Superior temporal gyrus (tissue), 1 donor: Measurements from ENCODE around the gene MVB12B.
"Not testable (repeated sequence)": the region's sequence is repeated elsewhere in the genome, so short reads cannot be mapped to it uniquely, and the experiment has no call there.

Source experiments
- DNase-seq: peaks from one replicate; pipeline ENCODE4 v3.0.0-alpha.2; 2016; ENCODE audit errors: extremely low spot score

The MVB12B gene

DNA sequence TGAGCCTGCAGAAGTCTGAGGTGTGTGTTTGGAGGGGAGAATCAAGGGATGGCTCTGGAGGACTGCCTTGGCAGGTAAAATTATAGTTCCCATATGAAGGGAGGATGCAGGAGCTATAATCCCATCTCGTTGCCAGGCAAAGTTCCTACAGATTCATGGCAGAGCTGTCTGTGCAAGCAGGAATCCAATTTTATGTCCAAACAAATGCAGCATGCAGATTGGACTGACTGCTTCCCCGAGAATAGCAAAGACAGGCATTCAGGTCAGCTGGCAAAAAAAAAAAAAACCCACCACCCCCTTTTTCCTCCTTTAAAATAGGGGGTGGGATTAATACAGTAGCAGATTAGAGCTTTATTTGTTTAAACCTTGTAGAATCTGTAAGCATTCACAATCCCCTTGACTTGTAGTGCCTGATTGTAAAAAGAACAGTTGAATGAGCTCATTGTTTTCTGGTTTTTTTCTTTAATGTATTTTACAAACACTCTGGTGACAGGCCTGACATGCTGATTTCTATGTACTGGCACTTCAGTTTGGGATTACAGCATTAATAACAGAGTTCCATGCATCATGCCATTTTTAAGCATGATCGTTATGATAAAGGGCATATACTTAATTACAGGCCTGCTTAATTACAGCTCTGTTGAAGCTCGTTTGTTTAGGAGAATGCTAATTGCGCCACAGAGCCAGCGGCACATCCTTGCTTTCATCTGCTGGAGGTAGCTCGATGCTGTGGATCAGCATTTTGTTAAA, 145.7 kb downstream of the MVB12B start:
- peak; percentile 75 for DNase-seq

DNA sequence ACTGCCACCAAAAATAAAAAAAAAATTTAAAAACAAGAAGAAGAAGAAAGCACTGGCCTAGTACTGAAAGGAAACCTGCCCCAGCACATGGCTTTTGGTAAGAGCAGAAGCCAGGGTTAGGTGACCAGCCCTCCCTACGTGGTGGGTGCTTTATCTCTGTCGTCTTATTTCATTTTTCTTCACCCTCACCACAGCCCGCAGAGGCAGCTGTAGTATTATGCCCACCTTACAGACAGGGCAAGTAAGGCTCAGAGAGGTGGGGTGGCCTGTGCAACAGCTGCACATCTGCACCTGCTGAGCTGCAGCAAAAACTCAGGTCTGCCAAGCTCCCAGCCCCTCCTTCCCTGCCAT, 146.3 kb downstream of the MVB12B start:
- DNase-seq: no peak

DNA sequence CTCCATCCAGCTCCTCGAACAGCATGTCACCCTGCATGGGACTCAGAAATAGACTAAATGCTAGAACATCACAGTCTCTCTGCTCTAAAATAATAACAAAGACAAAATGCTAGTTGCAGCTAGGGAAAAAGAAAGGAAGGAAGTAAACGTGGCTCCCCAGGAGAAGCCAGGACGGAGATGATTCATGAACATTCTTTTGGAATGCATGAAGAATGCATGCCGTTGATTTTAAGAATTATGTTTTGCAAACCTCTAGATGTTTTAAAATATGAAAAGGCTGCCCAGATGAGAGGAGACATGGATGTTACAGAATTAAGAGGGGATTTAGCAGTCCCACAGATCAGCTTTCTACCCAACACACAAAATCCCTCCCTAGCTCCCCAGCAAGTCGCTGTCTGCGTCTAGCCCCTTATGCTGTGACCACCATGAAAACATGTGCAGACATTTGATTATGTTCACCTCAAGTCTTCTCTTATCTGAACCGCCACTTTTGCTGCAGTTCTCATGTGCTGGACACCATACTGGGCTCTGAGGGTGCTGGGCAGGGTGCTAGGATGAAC, 147.7 kb downstream of the MVB12B start:
- no peak for DNase-seq

DNA sequence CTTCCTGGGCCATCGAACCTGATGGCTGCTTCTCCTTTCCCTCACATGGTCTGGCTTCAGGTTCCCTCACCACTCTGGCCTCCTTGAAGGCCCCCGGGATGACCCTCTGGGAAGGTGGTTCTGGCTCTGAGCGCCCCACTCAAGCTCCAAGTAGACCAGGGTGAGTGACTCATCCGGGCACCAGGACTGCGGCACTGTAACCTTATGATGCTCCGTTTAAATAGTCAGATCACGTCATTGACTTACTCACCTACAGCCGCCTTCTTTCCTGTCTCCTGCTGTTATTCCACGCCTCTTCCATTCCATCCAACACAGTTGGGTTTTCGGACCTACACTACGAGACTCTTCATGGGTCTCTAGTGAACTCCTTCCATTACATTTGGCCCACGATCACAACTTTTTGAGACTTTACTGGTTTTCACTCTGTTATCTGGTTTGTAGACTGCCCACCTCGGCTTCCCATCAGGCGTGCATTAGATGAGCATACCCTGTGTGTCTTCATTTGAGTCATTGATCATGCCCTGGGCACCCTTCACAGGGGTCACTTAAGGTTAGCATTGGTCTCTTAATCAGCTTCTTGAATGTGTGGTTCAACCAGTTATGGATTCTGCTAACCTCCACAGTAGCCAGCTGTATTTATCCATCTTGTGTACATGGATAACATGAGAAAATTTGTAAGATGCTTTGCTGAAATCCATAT, 148.3 kb downstream of the MVB12B start:
- no peak for DNase-seq

DNA sequence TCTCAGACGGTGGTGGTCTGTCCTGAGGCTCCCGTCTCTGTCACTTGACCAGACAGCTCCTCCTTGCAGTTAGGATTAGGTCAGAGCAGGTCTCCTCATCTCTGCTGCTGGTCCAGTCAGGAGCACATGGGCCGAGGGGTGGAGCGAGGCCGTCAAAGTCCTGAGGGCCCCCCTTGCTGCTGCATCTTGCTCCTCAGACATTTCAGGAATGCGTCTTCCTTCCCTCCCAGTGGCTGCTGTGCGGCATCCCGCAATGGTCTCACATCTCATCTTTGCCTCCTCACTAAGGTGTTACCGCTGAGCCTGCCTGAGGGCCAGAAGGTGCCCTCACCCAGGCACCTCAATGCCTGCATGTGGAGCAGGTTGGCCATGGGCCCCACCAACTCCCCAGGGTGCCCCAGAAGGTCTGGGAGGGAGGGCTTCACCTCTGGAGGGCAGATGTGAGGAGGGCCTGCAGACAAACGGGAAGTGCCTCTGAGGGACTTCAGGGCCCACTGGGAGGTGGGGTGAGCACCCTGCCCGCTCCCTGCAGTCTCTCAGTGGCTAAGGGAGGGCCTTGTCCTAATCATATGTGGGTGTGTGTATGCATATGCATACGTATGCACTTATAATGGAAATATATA, 149.4 kb downstream of the MVB12B start:
- DNase-seq: no peak

DNA sequence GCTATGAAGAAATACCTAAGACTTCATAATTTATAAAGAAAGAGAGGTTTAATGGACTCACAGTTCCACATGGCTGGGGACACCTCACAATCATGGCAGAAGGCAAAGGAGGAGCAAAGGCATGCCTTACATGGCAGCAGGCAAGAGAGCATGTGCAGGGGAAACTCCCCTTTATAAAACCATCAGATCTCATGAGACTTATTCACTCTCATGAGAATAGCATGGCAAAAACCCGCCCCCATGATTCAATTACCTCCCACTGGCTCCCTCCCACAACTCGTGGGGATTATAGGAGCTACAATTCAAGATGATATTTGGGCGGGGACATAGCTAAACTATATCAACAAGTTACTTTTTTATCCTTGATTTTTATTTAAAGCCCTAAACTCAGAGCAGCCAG, 150.8 kb downstream of the MVB12B start:
- DNase-seq: not testable (repeated sequence)

DNA sequence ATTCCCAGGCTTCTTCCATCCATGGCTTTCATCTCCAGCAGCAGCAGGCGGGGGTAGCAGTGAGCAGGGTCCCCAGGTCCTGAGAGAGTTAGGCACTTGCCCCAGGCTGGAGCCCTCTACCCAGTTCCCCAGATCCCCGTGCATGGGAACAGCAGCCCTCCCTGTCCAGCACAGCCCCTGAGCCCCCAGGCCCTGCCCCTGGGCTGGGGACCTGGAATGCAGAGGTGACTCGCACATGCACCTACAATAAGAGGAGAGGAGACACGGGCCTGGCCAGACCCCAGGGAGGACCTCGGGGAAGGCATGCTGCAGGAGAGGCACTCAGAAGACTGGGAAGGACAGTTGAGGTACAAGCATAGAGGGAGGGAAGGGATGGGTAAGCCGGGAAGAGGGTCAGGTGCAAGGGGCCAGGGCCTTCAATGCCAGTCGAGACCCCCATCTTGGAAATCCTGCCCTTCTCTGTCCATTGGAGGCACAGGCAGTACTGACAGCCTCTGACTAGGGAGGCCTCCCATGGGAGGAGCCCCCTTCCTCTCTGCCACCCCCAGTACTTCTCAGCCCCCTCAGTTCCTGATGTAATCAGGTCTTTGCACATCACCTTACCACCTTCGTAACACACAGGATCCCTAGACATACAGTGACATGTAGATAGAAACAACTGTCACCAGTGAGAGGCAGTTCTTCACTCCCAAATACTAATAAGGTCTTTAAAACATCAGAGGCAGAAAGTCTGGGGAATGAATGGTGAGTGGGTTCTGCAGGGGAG, 151.8 kb downstream of the MVB12B start:
- no peak for DNase-seq

DNA sequence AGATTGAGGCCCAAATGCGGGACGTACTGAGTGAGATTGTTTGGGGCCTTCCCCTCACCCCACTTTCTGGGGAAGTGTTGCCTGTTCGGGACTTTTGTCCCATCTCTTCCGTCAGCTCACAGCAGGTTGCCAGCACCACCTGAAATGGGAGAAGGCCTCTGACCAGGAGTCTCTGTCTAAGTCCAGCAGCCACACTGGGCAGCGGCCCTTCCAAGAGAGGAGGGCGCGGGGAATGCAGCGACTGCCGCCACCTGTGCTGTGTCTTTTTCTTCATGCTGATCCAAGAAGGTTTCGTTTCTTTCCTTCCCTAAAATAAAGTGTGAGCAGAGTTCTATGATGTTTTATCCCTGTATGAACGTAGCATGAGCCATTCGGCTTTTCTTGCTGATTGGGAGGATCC, 152.9 kb downstream of the MVB12B start:
- DNase-seq: no peak

DNA sequence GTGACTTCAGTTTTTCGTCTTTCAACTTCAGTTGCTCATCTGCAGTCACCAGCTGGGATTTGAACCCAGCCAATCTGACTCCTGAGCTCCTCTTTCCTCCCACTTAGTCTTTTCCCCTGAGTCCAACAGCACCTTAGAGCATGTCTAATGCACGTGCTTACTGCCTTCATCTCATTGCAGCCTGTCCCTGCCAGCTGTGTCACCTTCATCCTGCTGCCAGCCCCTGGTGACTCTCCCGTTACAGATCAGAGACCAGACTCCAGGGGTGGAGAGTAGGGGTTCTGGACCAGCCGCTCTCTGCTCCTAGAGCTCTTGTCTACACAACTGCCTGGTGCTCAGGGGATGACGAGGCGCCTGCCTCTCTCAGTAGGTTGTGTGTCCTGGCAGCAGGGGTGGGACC, 154.2 kb downstream of the MVB12B start:
- no peak for DNase-seq

DNA sequence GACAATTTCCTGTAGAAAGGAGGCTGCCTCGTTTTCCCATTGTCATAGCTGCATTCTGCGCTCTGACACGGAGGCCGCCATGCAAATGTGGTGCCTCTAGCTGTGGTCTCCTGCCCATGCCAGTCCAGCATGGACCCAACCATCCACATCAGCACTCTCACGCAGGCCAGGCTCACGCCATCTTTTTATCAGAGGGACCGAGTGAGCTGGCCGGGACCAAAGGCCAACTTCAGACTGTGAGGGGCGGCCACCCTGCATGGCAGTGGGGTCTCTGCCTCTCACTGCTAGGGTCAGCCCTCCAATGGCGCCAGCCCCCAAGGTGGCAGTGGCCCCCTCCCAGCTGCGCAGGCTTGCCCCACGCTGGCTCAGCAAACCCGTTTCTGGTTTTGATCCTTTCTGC, 155.2 kb downstream of the MVB12B start:
- DNase-seq: no peak

DNA sequence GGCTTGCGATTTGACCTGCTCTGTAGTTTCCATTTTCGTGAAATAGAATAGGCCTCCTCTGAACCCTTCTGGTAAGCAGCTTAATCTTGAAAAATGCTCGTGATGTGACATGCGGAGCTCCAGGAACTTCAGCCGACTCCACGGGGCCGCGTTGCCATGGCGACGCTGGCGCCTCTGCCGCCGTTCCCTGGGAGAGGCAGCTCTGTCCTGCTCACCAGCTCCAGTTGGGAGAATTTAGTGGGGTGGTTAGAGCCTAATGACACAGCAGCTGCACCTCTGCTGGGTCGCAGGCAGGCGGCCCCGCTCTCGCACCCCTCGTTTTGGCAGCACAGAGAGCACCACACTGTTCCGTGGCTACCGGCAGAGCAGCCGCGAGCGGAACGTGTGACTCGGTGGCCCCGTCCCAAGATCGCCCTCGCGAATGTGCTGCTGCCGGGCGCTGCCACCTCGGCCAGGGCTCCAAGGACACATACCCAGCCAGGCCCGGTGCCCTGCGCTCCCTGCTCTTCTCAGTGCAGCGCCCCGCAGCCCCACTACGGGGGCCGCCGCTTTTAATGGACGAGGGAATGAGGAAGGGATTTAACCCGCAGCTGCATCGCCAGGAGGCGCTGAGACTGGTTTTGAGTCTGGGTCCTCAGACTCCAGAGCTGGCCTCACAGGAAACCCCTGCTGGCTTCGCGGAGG, 155.9 kb downstream of the MVB12B start:
- peak; percentile 70 for DNase-seq

DNA sequence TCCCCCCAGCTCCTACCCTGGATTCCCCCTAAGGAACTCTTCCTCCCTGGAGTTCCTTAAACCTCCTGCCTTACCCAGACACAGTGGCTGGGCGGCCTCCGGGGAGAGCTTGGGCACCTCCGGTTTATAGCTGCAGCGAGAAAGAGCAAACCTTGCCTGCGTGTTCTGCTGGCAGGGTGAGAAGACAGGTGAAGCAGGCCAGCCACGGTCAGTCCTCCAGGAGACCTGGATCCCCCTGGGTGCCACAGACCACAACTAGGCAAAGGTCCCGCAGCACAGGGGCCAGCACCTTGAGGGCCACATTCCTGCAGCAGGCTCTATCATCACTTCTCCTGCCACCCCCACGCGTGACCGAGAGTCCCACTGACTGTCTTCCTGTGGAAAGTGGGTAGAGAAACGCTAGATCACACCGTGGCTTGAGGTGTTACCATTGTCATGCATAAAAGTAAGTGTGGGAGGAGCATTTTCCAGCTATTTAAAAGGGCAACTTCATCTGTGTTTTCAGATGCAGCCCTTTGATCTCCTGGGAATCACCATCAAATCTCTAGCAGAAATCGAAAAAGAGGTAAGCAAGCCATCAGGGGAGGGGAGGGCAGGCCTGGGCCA, 156.9 kb downstream of the MVB12B start:
- DNase-seq: no peak

DNA sequence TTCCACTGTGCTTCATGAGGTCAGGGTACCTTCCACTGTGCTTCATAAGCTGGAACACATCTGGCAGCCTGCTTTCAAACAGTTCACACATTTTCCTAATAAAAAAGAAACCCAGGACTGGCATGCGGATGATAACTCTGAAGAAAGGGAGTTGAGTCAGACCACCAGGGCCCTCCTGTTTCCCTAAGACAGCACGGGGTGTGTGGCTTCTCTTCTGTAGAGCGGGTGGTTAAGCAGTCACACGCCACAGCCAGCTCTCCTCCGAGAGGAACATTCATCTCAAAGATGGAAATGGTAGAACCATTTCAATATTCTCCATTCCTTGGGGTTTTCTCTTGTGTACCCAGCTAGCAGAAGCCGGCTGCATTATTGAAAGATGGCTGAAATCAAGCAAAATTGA, 159.0 kb downstream of the MVB12B start:
- DNase-seq: no peak

DNA sequence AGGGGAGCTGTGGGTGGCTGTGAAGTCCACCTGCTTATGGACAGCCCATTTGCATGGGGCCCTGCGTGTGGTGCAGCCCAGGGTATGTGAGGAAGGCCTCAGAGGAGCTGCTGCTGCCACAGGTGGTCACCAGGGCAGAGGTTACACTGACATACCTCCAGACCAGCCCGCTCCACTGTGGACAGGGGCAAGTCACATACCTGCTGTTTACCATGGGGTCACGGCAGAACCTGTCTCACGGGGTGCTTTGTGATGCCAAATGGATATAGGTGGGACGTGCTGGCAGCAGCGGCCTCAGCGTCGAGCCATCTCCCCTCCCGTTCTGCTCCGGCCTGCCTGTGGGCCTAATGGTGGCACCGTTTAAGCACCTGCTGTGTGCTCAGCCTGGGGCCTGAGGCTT, 159.6 kb downstream of the MVB12B start:
- DNase-seq: no peak

DNA sequence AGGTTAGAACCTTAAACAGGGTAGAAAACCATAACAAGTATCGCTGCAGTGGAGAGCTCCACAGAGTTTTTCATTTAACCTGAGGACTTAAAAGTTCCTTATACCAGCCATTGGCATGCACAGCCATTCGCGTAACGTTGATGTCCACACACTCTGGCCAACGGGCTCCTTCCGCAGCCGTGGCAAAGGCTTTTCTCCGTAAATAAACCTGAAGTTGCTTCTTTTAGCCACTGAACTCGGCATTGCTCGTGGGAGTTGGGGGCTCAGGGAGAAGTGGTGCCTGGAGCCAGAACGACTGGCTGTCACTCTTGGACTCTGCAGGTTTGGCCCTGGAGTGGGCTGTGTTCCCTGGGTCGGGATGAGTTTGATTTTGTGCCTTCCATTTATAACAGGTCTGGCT, 161.2 kb downstream of the MVB12B start:
- DNase-seq: no peak

DNA sequence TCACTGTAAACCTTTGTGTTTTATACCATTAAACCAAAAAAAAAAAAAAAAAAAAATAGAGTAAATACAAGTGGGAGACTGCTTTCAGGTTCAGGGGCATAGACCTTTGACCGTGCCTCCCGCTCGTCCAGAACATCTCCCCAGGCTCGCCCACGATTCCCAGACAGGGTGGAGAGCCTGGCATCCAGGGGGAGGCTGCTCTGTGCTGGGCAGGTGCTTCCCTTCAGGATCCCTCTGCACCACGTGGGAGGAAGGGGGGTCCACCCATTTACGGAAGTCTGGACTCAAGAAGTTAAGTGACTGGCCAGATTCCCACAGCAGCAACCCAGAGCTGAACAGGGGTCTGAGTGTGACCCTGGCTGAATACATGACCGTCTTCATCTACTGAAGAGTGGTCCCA, 161.7 kb downstream of the MVB12B start:
- DNase-seq: no peak

DNA sequence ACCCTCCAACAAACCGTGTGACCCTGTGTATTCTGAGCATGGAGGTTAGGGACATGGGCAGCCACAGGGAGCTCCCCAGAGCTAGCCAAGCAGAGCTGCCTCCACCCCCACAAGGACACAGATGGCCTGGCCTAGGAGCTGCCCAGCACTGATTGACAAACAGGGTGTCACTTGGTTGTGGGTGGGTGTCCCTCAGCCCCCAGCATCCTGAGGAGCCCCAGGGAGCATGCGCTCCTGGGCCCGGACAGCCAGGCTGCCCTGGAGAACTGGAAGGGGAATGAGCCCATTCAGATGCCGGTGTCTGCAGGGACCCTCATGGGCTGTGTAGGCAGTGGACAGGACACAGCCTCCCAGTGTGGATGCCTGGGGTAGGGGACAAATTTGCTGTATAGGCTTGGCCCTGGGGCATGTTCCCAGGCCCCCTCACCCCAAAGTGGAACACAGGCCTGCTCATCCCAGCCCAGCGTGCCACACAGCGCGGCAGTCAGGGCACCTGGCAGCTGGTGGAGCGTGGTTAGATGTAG, 162.3 kb downstream of the MVB12B start:
- no peak for DNase-seq

DNA sequence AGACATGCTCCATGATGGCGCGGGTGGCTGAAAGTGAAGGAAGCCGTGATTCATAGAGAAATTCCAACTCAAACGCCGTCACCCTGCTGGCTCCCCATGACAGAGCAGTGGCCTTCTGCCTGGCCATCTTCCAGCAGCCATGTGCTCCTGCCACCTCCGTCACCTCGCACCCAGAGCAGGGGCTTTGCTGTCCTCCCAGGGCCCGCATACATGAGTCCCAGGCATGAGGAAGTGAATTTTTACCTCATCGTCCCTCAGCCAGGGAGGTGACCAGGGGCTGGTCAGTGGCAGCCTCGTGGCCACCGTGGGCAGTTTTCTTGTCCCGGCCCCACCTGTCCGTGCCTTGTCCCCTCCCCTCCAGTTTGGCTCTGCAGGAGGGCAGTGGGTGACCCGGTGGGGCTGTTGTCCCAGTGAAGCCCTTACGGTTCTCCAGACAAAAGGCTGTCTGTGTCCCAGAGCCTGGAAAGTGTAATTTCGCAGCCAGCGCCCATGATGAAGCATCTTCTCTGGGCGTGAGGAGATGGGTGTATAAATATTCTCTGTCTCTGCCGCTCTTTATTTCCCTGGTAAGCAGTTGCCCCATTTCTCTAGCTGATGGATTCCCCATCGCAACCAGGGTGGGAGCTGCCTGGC, 163.1 kb downstream of the MVB12B start:
- peak; percentile 46 for DNase-seq

DNA sequence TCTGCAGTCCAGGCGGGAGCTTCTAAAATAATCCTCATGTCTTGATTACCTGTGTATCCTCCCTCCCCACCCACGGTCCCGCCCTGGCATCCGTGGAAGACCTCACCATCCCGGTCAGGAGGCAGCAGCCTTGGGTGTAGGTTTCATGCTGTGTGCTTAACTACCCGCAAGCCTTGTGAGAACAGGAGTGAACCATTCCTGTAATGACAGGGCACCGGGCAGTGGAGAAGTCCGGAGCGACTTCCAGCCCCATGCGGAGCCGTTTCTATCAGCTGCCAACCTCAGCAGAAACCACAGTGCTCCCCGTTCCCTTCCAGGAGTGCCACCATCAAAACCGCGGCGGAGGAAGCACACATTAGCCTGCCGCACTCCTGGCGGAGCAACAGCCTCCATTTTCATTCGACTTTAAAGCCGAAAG, 163.6 kb downstream of the MVB12B start:
- peak; percentile 62 for DNase-seq

DNA sequence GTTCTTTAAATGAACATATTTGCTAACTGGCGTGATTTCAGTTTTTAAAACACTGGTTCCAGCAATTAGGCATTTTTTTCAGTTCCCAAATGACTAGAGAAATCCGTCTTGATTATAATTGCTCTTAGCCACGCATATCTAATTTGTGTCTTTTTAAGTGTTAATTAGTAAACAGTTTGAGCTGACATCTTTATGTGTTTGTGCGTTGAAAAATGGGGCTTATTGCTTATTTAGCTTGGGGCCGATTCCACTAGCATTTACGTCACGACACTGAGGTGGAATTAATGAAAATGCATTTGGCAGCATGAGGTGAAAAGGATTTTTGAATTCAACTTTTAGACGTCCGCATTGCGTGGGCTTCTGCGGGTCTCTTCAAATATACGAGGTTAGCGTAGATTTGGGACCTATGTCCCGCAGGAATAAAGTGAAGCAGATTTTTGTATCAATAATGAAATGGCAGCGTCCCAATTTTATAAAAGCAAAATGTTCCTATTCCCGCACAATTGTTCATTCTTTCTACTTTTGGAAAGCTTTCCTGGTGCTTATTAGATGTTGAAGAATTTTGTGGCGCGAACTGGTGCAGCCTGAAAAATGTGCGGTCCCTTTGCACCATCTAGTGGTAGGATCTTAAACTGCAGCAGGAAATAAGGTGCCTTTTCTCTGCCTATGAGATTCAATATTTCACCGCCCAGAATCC, 164.4 kb downstream of the MVB12B start:
- peak; percentile 97 for DNase-seq
